AG10803 (cell line): ENCODE results near the gene CEP250.

ENCODE experiments used
- DNase-seq: peaks from one replicate; pipeline ENCODE4 v3.0.0; 2010; ENCODE audit warnings: low read depth
- H3K4me3 ChIP-seq: 2 replicates; pipeline ENCODE4 v1.5.1; 2011; ENCODE audit warnings: mild to moderate bottlenecking, low read length, control low read depth
- TF ChIP-seq, protein P1 (sequence below): conservative IDR thresholded peaks from 2 replicates; pipeline ENCODE4 v1.5.1; 2011; ENCODE audit warnings: mild to moderate bottlenecking, low read length, control low read depth, inconsistent platforms

The CEP250 gene, protein sequence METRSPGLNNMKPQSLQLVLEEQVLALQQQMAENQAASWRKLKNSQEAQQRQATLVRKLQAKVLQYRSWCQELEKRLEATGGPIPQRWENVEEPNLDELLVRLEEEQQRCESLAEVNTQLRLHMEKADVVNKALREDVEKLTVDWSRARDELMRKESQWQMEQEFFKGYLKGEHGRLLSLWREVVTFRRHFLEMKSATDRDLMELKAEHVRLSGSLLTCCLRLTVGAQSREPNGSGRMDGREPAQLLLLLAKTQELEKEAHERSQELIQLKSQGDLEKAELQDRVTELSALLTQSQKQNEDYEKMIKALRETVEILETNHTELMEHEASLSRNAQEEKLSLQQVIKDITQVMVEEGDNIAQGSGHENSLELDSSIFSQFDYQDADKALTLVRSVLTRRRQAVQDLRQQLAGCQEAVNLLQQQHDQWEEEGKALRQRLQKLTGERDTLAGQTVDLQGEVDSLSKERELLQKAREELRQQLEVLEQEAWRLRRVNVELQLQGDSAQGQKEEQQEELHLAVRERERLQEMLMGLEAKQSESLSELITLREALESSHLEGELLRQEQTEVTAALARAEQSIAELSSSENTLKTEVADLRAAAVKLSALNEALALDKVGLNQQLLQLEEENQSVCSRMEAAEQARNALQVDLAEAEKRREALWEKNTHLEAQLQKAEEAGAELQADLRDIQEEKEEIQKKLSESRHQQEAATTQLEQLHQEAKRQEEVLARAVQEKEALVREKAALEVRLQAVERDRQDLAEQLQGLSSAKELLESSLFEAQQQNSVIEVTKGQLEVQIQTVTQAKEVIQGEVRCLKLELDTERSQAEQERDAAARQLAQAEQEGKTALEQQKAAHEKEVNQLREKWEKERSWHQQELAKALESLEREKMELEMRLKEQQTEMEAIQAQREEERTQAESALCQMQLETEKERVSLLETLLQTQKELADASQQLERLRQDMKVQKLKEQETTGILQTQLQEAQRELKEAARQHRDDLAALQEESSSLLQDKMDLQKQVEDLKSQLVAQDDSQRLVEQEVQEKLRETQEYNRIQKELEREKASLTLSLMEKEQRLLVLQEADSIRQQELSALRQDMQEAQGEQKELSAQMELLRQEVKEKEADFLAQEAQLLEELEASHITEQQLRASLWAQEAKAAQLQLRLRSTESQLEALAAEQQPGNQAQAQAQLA (N-terminal part only)

DNA sequence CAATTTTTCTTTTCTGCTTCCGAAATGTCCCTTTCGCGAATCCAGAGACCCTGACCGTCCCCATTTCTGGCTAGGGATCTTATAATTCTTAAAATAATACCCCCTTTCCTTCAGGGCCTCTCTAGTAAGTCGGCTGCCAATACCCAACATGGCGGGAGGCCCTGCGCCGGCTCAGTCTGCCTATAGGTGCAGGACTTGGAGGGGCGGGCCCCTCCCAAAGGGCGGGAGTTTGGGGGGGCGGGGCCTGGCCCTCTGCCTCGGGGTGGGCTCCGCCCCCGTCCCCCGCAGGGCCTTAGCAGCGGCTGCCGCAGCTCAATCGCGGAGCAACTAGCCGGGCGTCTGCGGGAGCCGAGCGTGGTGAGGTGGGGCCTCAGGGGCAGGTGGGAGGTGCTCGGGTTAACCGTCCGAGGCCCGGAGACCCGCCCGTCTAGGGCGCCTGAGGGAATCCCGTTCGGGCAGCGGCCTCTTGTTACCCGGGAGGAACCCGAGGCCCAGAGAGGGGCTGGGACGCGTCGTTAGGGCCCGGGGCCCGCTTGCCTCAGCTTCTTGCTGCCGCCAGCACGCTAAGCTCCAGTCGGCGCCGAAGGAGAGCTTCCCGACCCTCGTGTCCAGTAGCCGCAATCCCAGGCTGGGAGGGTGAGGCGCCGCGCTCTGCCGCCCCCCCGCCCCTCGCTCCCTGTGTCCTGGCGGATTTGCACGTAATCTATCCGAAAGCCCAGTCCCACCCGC lies at the start of gene CEP250:
Gene CEP250 (plus strand): TSS at position 718 of the 729 bp plus-strand sequence. CDS start 6,770 bp downstream, outside the sequence.
- H3K4me3 ChIP-seq, result peak within 1 kb of the TSS; percentile 88
- TF ChIP-seq, protein P1, sequence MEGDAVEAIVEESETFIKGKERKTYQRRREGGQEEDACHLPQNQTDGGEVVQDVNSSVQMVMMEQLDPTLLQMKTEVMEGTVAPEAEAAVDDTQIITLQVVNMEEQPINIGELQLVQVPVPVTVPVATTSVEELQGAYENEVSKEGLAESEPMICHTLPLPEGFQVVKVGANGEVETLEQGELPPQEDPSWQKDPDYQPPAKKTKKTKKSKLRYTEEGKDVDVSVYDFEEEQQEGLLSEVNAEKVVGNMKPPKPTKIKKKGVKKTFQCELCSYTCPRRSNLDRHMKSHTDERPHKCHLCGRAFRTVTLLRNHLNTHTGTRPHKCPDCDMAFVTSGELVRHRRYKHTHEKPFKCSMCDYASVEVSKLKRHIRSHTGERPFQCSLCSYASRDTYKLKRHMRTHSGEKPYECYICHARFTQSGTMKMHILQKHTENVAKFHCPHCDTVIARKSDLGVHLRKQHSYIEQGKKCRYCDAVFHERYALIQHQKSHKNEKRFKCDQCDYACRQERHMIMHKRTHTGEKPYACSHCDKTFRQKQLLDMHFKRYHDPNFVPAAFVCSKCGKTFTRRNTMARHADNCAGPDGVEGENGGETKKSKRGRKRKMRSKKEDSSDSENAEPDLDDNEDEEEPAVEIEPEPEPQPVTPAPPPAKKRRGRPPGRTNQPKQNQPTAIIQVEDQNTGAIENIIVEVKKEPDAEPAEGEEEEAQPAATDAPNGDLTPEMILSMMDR, result no peak
- peak; percentile 91 for DNase-seq

DNA sequence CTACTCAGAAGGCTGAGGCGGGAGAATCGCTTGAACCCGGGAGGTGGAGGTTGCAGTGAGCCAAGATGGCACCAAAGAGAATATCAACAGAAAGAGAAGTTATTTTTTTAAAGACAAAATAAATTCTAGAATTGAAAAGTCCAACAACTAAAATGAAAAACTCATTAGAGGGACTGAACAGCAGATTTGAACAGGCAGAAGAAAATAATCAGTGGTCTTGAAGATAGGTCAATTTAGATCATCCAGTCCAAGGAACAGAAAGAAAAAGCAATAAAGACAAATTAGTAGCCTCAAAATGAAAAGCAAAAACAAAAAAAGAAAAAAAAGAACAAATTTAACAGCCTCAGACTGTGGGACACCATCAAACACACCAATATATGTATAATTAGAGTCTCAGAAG lies 49.6 kb upstream of the CEP250 start:
- DNase-seq, result no peak
- TF ChIP-seq, protein P1, result no peak
- no peak overlapping the region for H3K4me3 ChIP-seq

GRCh38 chr20:35408270-35408669 lies 47.1 kb upstream of the CEP250 start:
- H3K4me3 ChIP-seq, result no peak overlapping the region
- no peak for DNase-seq
- TF ChIP-seq, protein P1, result no peak

DNA sequence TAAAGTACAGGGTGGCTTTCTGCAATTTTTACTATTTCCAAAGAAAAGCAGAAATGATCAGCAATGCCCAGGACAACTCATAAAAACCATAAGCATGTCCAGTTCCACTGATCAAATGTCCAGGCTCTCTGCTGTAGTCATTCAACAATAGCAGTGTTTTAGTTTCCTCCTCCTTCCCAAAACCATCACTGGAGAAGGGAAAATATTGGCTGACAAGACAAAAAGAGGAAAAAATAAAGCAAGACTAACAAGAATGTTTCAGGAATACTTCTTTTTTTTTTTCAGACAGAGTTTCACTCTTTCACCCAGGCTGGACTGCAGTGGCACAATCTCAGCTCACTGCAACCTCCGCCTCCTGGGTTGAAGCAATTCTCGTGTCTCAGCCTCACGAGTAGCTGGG lies 45.9 kb upstream of the CEP250 start:
- TF ChIP-seq, protein P1, result no peak
- no peak for DNase-seq
- H3K4me3 ChIP-seq, result no peak overlapping the region

DNA sequence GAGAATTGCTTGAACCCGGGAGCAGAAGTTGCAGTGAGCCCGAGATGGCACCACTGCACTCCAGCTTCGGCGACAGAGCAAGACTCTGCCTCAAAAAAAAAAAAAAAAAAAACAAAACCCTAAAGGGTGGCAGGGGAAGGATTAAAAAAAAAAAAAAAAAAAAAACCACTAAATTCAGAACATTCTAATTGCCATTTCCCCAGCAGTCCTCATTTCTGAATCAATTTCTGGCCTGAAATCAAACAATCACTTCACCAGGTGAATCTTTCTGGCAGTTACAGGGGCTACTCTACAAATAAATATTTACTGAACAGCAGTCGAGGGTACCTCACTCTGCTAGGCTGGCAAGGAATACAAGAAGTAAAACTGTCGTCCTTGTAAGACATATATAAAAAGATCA lies 44.8 kb upstream of the CEP250 start:
- peak overlapping the region; percentile 100 for H3K4me3 ChIP-seq
- TF ChIP-seq, protein P1, result no peak
- DNase-seq, result no peak

DNA sequence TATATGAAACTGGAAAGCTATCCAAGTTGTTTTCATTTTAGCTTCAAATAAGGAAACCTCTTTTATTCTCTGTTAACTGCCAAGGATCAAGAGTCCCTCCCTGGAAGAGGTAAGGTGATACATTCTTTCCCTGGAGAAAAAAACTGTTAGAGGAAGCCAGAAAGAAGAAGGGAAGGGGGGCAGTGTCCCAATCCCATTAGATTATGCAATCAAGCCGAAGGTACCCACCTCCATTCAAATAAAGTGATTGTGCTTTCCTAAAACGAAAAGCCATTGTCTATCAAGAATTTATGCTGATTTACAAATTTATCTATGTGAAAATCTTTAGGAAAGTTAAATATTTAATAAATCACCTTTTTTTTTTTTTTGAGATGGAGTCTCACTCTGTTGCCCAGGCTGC lies 34.1 kb upstream of the CEP250 start:
- DNase-seq, result no peak
- TF ChIP-seq, protein P1, result no peak

More for the DNA sequence above, 34.1 kb upstream of the CEP250 start:
- no peak overlapping the region for H3K4me3 ChIP-seq
